ENCODE results near the gene SLC26A1.

The SLC26A1 gene

DNA sequence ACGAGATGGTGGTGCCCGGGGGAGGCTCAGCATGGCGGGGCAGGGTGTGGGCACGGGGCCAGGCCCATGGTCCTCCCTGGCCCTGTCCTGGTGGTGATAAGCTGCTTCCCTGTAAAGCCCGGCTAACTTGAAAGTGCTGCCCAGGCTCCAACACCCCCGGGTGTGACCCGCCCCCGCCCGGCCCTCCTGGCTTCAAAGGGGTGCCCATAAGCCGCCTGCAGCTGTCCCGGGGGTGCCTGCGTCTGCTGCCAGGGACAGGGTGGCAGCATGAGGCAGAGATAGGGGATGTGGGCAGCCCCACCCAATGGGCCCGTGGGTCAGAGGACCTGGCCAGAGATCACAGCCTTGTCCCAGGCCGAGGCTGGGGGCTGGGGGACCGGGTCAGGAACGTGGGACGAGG lies 36.3 kb upstream of the SLC26A1 start:
- TF ChIP-seq, protein P1, sequence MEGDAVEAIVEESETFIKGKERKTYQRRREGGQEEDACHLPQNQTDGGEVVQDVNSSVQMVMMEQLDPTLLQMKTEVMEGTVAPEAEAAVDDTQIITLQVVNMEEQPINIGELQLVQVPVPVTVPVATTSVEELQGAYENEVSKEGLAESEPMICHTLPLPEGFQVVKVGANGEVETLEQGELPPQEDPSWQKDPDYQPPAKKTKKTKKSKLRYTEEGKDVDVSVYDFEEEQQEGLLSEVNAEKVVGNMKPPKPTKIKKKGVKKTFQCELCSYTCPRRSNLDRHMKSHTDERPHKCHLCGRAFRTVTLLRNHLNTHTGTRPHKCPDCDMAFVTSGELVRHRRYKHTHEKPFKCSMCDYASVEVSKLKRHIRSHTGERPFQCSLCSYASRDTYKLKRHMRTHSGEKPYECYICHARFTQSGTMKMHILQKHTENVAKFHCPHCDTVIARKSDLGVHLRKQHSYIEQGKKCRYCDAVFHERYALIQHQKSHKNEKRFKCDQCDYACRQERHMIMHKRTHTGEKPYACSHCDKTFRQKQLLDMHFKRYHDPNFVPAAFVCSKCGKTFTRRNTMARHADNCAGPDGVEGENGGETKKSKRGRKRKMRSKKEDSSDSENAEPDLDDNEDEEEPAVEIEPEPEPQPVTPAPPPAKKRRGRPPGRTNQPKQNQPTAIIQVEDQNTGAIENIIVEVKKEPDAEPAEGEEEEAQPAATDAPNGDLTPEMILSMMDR (IDR thresholded peaks at IDR 0.05; ENCODE audit: insufficient read depth, low read length, missing control alignments) = no peak
- H3K4me3 ChIP-seq (ENCODE audit: low read depth, low read length) = no peak overlapping the region
- no peak for DNase-seq (ENCODE audit: low read depth, low spot score)
- ChIA-PET CTCF (no interaction called here), POLR2A (no interaction called here)

GRCh38 chr4:1028574-1029220 lies 35.5 kb upstream of the SLC26A1 start:
- H3K4me3 ChIP-seq (ENCODE audit: low read depth, low read length) = no peak overlapping the region
- CTCF ChIA-PET = interaction anchor here (1.4 kb wide), 1 partner anchor 8 kb away, joined by 4 read pairs; no protein-coding TSS in a partner anchor
- DNase-seq (ENCODE audit: low read depth, low spot score) = no peak
- POLR2A ChIA-PET = no interaction called here
- TF ChIP-seq, protein P1 (IDR thresholded peaks at IDR 0.05; ENCODE audit: insufficient read depth, low read length, missing control alignments) = no peak

DNA sequence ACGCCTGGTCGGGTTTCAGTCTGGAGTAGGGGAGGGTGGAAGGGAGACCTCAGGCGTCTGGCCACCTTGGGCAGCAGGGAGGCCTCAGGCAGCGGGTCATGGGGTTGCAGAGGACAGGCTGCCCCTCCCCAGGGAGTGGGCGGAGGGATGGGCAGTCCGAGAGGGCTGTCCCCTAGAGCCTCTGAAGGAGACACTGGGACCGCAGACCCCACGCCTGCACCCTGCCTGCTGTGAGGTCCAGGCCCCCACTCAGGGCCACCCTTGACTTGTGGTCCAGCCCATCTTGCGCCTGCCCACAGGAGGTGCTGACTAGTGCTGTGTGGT lies 34.7 kb upstream of the SLC26A1 start:
- TF ChIP-seq, protein P1 (IDR thresholded peaks at IDR 0.05; ENCODE audit: insufficient read depth, low read length, missing control alignments) = no peak
- ChIA-PET POLR2A (no interaction called here), CTCF (interaction anchor here (1.4 kb wide), 1 partner anchor 9 kb away, joined by 4 read pairs; no protein-coding TSS in a partner anchor)
- no peak for DNase-seq (ENCODE audit: low read depth, low spot score)
- H3K4me3 ChIP-seq (ENCODE audit: low read depth, low read length) = no peak overlapping the region

- CTCF ChIA-PET = interaction anchor here (1.4 kb wide), 1 partner anchor 10 kb away, joined by 4 read pairs; no protein-coding TSS in a partner anchor
- POLR2A ChIA-PET = no interaction called here
Measured at GRCh38 chr4:1027219-1027914, 34.2 kb upstream of the SLC26A1 start.

DNA sequence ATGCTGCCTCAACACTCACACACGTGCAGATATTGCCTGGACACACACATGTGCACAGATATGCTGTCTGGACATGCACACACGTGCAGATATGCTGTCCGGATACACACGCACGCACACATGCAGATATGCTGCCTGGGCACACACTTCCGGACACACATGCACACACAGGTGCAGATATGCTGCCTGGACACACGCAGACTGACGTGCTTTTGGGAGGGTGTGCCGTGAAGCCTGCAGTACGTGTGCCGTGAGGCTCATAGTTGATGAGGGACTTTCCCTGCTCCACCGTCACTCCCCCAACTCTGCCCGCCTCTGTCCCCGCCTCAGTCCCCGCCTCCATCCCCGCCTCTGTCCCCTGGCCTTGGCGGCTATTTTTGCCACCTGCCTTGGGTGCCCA lies 32.9 kb upstream of the SLC26A1 start:
- TF ChIP-seq, protein P1 (IDR thresholded peaks at IDR 0.05; ENCODE audit: insufficient read depth, low read length, missing control alignments) = no peak
- DNase-seq (ENCODE audit: low read depth, low spot score) = no peak
- no peak overlapping the region for H3K4me3 ChIP-seq (ENCODE audit: low read depth, low read length)
- ChIA-PET POLR2A (no interaction called here), CTCF (no interaction called here)

More at GRCh38 chr4:1027219-1027914, 34.2 kb upstream of the SLC26A1 start:
- no peak for DNase-seq (ENCODE audit: low read depth, low spot score)
- H3K4me3 ChIP-seq (ENCODE audit: low read depth, low read length) = no peak overlapping the region
- TF ChIP-seq, protein P1 (IDR thresholded peaks at IDR 0.05; ENCODE audit: insufficient read depth, low read length, missing control alignments) = no peak

DNA sequence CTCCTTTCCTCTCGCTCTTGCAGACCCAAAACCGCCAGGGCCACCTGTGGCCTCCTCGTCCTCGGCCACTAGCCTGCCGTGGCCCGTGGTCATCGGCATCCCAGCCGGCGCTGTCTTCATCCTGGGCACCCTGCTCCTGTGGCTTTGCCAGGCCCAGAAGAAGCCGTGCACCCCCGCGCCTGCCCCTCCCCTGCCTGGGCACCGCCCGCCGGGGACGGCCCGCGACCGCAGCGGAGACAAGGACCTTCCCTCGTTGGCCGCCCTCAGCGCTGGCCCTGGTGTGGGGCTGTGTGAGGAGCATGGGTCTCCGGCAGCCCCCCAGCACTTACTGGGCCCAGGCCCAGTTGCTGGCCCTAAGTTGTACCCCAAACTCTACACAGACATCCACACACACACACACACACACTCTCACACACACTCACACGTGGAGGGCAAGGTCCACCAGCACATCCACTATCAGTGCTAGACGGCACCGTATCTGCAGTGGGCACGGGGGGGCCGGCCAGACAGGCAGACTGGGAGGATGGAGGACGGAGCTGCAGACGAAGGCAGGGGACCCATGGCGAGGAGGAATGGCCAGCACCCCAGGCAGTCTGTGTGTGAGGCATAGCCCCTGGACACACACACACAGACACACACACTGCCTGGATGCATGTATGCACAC lies 31.8 kb upstream of the SLC26A1 start:
- TF ChIP-seq, protein P1 (IDR thresholded peaks at IDR 0.05; ENCODE audit: insufficient read depth, low read length, missing control alignments) = no peak

More for the DNA sequence above, 31.8 kb upstream of the SLC26A1 start:
- ChIA-PET POLR2A (no interaction called here), CTCF (no interaction called here)
- no peak for DNase-seq (ENCODE audit: low read depth, low spot score)
- H3K4me3 ChIP-seq (ENCODE audit: low read depth, low read length) = no peak overlapping the region
